ENCODE measurements around the gene ADAM17.

GRCh38 chr2:9525266-9525665, 30.4 kb downstream of the ADAM17 start:
- no peak for TF ChIP-seq CTCF (IDR thresholded peaks at IDR 0.05; ENCODE audit: low read depth, low read length)
- TF ChIP-seq EZH2phosphoT487 (IDR thresholded peaks at IDR 0.05; ENCODE audit: low read depth) = no peak

Data from OCI-LY3 (cell line).